Urinary bladder (tissue), 2 donors: ENCODE results near the gene MYMX. TPM values are rescaled to one million over a fixed set of nuclear protein-coding genes. Genes with fewer than 3 reads are reported as not detected.

ENCODE experiments used
- polyA plus RNA-seq: library from polyadenylated mRNA; stranded (reverse); fragments of 200-250 nt; gene quantifications from one replicate; pipeline ENCODE4 v1.2.3, GENCODE V29; 2013
- small RNA-seq: library from RNA; depleted of rRNA; stranded (forward); fragments of <200 nt; gene quantifications from one replicate; pipeline ENCODE3, GENCODE V24; 2014
- total RNA-seq: library from RNA; depleted of rRNA; stranded (reverse); fragments of >200 nt; gene quantifications from one replicate; pipeline ENCODE4 v1.2.3, GENCODE V29; 2014
- donor health status: healthy.

The MYMX gene
- total and polyA plus RNA-seq, 2 donors: 0.28 TPM; not detected in 1

Small RNA genes within 50 kb of the gene (small RNA-seq; reads per million reads assigned to genes)
- not detected for gene RN7SL811P

Other genes with a start within 250 kb of the MYMX start
- gene MRPL14, start 89.5 kb upstream of the MYMX start, total RNA-seq: 27.4 TPM
- gene MRPL14, start 89.5 kb upstream of the MYMX start, polyA plus RNA-seq: 42.0 TPM
- gene TMEM63B, start 89.4 kb upstream of the MYMX start, total RNA-seq: 12.4 TPM
- 20.0 TPM for gene TMEM63B, start 89.4 kb upstream of the MYMX start, polyA plus RNA-seq
- gene CAPN11, start 58.1 kb upstream of the MYMX start, total RNA-seq: 0.53 TPM
- gene CAPN11, start 58.1 kb upstream of the MYMX start, polyA plus RNA-seq: 1.1 TPM
- gene SLC29A1, start 6.7 kb downstream of the MYMX start, total RNA-seq: 16.3 TPM
- gene SLC29A1, start 6.7 kb downstream of the MYMX start, polyA plus RNA-seq: 80.1 TPM
- 220 TPM for gene HSP90AB1, start 30.2 kb downstream of the MYMX start, total RNA-seq
- gene HSP90AB1, start 30.2 kb downstream of the MYMX start, polyA plus RNA-seq: 600 TPM
- 29.4 TPM for gene SLC35B2, start 40.6 kb downstream of the MYMX start, total RNA-seq
- gene SLC35B2, start 40.6 kb downstream of the MYMX start, polyA plus RNA-seq: 51.3 TPM
- gene NFKBIE, start 48.6 kb downstream of the MYMX start, total RNA-seq: 2.6 TPM
- gene NFKBIE, start 48.6 kb downstream of the MYMX start, polyA plus RNA-seq: 5.5 TPM
- 0.48 TPM for gene TMEM151B, start 53.5 kb downstream of the MYMX start, total RNA-seq
- gene TMEM151B, start 53.5 kb downstream of the MYMX start, polyA plus RNA-seq: 0.54 TPM
- 13.6 TPM for gene AARS2, start 96.4 kb downstream of the MYMX start, total RNA-seq
- 7.5 TPM for gene AARS2, start 96.4 kb downstream of the MYMX start, polyA plus RNA-seq
- not detected for gene SPATS1, start 125.7 kb downstream of the MYMX start, total RNA-seq
- not detected for gene SPATS1, start 125.7 kb downstream of the MYMX start, polyA plus RNA-seq
- 38.4 TPM for gene CDC5L, start 170.8 kb downstream of the MYMX start, total RNA-seq
- 14.7 TPM for gene CDC5L, start 170.8 kb downstream of the MYMX start, polyA plus RNA-seq